ENCODE measurements around the gene SLC5A6.

Gene SLC5A6

DNA sequence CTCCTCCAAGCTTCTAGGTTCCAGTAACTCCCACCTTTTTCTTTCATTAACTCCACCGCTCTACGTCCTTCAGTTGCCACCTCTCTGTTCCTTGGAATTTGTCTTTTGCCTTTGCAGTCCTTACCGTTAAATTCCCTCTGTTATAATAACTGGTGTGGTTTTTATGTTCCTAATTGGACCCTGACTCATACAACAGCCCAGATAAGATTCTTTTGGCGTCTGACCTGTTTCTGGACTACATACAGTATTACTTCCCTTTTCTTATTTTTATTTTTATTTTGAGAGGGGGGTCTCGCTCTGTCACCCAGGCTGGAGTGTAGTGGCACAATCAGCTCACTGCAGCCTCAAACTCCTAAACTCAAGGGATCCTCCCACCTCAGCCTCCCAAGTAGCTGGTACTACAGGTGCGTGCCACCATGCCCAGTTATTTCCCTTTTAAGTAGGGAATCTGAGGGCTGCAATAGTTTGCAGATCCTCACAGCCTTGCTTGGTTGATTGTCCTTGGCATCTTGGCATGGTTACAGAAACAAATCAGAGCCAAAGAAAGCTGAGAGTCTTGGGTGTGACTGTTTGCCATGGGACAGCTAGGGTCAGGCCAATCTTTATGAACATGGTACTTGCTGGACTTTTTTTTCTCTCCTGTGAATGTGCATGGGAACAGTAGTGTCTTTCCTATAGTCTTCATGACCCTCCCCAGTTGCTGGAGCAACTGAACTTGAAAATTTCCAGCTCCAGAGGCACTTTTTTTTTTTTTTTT lies 41.3 kb downstream of the SLC5A6 start:
- no peak for DNase-seq

DNA sequence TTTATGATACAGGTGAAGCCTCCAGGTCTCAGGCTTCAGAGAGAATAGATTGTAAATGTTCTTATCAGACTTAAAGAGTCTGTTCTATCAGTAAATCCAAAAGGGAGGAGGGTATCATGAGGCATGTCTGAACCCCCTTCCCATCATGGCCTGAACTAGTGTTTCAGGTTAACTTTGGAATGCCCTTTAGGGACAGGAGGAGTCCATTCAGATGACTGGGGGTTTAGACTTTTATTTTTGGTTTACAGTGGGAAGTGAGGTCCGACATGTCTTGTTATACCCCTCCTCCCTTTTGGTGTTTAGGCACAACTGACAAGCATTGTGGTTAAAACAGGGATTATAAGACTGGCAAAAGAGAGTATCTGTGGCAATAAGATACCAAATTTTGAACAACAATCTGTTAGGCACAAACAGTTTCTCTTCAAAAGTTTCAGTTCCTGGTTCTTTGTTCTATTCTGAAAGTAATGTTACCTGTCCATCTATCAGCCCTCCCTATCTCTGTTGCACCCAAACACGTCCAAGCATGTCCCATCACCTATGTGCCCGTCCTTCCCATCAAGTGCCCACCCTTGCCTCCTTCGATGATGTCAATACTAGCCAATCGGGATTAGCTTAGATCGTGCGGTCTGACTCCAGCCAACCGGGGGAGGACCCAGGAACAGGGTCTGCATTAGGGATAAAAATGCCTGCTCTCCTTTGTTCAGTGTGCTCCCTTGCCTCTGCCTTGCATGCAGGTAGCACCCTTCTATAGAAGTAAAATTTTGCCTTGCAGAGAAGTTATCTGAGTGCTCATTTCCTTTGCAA lies 46.9 kb downstream of the SLC5A6 start:
- no peak for DNase-seq

DNA sequence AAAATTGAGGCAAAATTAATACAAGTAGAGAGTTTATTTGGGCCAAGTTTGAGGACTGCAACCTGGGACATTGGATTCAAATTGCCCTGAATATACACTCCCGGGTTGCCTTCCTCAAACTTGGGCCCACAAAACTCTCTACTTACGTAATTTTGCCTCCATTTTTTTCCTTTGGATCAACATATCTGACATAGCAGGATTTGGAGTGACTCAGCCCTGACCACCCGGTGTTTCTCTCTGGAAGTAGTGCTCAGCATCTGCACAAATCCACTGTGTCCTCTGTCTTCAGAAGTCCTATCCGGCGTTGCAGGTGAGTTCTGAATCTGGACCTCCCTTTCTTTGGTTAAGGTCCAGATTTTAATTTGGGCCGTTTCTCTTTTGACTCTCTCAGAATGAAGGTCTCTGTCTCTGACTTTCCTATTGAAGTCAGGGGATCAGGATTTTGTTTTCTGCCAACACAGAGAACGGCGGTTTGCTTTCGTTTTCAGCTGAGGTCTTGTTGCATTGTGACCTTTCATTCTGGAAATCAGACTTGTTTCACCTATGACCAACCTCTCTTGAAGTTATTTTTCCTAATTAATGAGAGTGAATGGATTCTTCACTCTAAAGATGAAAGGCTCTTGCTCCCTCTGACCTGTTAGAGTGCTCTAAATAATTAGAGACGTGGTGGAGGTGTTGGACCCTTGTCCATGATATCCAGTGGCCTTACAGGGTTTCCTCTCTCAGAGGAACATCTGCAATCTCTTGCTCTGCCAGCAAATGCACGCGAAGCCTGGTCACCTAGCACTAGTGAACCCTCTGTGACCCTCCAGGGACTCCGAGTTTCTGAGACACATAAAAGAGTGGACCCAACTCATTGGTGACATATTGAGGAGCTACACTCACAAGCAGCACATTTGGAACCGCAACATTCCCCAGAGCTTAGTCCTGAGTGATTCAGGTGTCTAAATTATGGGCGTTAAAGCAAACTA lies 49.6 kb downstream of the SLC5A6 start:
- DNase-seq = no peak

DNA sequence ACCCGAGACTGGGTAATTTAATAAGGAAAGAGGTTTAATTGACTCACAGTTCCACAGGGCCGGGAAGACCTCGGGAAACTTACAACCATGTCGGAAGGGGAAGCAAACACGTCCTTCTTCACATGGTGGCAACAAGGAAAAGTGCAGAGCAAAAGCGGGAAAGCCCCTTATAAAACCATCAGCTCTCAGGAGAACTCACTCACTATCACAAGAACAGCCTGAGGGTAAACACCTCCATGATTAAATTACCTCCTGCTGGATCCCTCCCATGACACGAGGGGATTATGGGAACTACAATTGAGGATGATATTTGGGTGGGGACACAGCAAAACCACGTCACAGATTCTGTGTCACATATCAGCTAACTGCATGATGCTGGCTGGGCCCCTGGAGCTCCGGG lies 51.9 kb downstream of the SLC5A6 start:
- DNase-seq = no peak

DNA sequence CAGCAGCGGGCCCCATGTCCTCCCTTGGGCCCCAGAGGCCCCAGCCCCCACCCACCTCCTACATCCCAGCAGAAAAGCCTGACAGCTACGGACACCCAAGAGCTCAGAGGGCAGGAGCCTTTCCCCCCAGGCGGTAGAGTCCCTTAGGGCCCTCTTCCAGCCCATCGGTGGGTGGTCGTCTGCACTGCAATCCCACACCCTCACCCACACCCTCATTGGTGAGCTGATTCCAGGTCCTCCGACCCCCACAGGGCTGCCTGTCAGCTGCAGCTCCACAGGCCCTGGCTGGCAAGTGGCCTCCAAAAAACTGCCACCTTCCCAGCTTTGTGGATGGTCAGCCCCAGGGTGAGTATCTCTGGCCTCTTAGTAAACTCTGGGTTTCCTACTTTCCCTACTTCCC lies 52.8 kb downstream of the SLC5A6 start:
- no peak for DNase-seq

DNA sequence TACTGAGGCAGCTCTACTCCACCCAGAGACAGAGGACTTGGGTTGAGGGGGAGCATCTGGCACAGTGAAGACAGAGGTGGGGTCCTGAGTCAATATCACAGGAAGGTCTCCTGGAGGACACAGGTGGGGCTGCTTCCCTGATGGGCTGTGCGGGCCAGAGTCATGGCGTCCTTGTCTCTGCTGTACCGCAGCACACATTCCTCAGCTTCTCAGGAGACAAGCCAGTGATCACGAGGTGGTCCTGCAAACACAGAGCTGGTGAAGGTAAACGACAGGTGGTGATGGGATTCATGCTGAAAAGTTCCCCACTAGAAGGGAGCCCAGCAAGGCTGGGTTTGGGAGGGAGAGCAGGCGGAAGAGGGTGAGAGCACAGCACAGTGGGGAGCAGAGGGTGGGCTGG lies 53.6 kb downstream of the SLC5A6 start:
- DNase-seq = no peak

DNA sequence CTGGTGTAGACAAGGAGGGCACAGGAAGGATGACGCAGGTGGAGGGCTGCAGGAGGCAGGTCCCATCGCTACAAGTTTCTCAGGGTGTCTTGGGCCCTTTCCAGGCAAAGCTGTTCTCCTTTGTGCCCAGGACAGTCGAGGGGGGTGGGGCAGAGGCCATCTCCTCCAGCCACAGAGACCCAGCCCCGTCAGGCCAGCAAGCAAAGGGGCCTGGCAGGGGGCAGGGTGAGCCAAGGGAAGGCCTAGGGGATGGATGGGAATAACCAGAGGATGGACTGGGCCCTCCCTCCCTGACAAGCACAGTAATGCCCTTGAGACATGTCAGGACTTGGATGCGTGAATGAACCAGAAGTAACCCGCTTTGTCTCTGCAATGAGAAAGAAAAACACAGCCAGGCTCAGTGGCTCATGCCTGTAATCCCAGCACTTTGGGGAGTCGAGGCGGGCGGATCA lies 57.0 kb downstream of the SLC5A6 start:
- DNase-seq = no peak

DNA sequence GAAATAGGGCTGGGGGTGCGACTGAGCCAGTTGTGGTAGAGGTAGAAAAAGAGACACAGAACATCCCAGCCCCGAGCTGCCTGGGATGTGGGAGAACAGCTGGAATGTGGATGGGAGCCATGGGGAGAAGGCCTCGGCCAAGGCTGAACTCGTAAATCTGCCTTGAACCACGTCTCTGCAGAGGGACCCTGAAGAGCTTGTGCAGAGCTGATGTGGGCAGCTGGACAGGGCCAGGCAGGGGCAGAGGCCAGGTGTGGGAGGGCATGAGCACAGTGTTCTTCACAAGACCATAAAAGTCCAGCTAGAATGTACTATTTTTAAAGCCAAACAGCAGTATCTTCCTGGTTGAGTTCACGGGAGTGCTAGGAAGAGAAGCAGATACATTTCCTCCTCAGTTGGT lies 57.6 kb downstream of the SLC5A6 start:
- DNase-seq = no peak

DNA sequence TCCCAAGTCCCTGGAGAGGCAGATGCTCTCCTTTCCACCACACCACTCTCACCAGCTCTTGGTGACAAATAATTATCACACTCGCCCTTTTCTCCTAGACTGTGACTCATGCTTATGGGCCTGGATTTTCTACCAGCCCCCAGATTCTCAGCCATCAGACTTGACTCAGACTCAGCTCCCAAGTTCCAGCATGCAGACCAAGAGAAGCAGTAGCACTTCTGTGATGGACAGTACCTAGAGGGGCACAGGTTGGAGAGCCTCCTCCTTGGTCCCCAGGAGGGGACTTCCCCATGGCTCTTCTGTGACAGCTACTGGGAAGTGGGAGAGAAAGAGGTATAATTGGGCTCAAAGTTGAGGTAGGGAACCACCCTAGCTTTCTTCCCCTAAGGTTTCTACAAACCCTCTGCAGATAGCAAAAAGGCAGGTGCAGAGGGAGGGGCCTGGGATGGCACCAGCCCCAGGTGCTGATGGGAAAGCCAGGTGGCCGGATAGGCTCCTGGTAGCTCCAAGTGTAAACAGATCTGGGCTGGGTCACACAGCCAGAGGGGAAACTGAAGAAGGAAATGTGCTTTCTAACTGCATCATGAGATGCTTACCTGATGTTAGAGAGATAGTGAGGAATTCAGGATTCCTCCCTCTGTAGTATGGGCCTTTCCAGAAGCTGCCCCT lies 59.1 kb downstream of the SLC5A6 start:
- no peak for DNase-seq

DNA sequence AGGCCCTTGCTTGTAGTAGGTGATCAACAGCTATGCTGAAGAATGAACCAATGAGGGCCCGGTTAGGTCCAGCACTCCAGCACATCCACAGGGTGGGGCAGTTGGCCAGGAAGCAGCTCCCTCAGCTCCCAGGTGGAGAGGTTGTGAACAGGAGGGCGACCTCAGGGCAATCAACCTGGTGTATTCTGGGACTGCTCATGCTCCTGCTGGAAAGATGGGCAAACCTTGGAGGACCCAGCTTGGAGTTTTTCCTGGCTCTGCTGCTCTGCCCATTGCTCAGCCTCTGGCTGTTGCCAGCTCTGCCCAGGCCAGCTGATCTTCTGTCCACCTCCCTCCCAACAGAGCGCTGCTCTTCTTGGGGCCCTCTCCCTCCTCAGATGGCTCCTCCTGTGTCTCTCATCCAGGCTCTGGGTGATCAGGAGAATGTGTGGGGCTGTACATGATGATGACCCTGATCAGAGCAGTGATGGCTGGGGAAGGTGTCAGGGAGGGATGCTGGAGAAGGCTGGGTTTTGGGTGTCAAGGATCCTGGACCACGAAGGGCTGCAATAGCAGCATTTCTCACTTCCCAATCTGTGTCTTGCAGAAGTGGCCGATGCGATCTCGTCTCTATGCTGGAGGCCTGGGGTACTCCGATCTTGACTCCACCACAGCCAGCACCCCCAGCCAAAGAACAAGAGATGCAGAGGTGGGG lies 59.8 kb downstream of the SLC5A6 start:
- DNase-seq = no peak

DNA sequence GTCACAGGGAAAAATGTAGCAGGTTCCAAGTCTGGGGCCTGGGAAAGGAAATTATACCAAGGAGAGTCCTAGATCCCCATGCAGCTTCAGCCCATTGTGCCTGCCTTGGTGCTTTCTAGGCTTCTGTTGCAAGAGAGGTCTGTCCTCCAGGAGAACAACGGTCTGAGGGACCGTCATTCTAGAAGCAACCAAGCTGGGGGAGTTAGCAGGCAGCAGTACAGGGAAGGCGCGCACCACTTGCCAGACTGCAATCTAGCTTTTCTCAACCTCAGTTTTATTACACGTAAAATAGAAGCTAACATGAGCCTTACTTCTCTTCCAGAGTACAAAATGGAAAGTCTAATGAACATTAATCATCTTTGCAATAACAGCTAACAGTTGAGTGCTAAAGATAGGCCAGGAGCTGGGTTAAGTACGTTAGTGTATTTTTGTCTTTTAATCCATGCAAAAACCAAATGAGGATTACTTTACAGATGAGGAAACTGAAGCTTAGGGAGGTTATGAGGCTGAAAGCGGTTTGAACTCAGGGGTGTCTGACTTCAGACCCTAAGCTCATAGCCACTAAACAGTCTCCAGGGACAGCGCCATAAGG lies 61.3 kb downstream of the SLC5A6 start:
- no peak for DNase-seq

Data from GDM1 (cell line).